Measurements from ENCODE around the gene CAST.

The CAST gene

DNA sequence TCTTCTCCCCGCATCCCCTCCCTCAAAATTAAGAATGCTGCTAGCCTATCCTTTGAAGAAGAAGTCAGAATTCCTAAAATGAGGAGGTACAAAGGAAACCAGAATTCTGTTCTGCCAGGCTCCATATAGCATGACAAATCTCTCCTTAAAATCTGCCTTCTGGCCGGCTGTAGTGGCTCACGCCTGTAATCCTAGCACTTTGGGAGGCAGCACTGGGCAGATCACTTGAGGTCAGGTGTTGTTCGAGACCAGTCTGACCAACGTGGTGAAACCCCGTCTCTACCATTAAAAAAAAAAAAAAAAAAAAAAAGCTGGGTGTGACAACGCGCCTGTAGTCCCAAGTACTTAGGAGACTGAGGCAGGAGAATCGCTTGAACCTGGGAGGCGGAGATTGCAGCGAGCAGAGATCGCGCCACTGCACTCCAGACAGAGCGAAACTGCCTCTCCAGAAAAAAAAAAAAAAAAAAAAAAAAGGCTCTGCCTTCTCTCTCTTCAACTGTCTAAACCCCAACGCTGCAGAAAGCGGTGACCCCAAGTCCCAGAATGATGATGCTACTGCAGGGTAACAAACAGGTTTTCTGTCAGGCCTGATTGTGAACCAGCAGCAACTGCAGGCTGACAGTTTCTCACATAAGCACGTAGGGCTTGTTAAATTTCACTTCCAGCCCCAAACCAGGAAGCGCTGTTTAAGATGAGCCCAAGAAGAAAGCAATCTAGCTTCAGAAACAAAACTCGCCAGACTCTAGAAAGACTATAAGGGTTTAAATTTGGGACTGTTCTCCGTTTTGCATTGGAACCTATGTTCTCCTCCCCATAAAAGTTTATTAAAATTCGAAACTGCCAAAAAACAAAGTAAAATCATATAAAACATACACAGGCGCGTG is 963 bp upstream of the CAST start:
- H4K20me1 ChIP-seq: peaks cover 9 to 34% (median 27%) of the 10 kb centered on the region in 11 experiments; a peak in 18 of 22 replicates

DNA sequence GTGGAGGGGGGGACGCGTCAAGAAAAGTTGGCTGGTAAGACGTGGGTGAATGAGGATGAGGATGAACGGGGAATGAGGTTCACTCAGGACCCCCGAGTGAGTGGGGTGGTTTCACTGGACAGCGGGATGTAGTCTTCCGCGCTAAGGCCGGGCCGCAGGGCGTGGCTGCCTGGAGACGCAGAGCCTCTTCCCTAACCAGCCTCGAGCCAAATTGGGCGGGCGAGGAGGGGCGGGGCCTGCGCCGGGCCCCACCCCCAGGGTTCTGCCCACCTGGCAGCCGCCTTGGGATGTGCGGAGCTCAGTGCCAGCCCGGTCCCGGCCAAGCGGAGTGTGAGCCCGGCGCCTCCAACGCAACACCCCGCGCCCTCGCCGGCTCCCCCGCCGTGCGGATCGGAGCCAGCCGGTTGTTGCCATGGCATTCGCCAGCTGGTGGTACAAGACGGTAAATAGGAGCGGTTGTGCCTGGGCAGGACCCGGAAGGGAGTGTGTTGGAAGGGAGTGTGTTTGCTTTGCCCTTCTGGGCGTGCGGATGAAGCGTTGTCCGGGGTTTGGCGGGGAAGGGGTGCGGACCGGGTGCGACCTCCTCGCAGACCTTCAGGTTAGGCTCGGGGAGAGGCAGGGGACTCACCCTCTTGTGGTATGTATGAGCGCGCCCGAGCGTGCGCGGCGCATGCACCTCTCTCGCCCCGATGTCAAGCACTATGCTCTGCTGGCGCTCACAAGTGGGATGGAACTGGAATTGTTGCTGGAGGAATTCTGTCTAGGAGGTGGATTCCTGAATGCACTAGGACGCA is 746 bp downstream of the CAST start:
- Histone ChIP-seq H3K36me3 (no peaks in the 10 kb centered on the region), H4K20me1 (peaks cover 18 to 51% (median 40%) of the 10 kb centered on the region in 11 experiments; a peak in 19 of 22 replicates), H3K9ac (peak overlapping the region; percentile 86 to 96 (median 88)), H3K4me3 (peak overlapping the region; percentile 76 to 96 (median 92)), H3K9me3 (replicated peaks in 1 of 11) (no peaks in the 10 kb centered on the region), H3K4me2 (peak overlapping the region; percentile 82 to 98 (median 92)), H3K27ac (peak overlapping the region; percentile 81 to 96 (median 88)), H3K4me1 (peaks cover 20 to 28% (median 23%) of the 10 kb centered on the region in 10 experiments), H3K27me3 (peaks cover 0 to 29% (median 0%) of the 10 kb centered on the region in 11 experiments; a peak in 4 of 22 replicates)
- TF ChIP-seq Cebpa-rat (IDR thresholded peaks at IDR 0.05): no peak

More for the DNA sequence above, 963 bp upstream of the CAST start:
- Histone ChIP-seq H3K4me2 (peak overlapping the region; percentile 82 to 98 (median 92)), H3K9me3 (replicated peaks in 1 of 11) (no peaks in the 10 kb centered on the region), H3K4me1 (peaks cover 21 to 45% (median 37%) of the 10 kb centered on the region in 10 experiments), H3K27ac (peak overlapping the region; percentile 81 to 96 (median 88); a peak in 21 of 22 replicates), H3K27me3 (peaks cover 0 to 29% (median 0%) of the 10 kb centered on the region in 11 experiments; a peak in 4 of 22 replicates), H3K36me3 (no peaks in the 10 kb centered on the region), H3K4me3 (peak overlapping the region; percentile 76 to 96 (median 92)), H3K9ac (peak overlapping the region; percentile 86 to 96 (median 88))
- no peak for TF ChIP-seq Cebpa-rat (IDR thresholded peaks at IDR 0.05)

DNA sequence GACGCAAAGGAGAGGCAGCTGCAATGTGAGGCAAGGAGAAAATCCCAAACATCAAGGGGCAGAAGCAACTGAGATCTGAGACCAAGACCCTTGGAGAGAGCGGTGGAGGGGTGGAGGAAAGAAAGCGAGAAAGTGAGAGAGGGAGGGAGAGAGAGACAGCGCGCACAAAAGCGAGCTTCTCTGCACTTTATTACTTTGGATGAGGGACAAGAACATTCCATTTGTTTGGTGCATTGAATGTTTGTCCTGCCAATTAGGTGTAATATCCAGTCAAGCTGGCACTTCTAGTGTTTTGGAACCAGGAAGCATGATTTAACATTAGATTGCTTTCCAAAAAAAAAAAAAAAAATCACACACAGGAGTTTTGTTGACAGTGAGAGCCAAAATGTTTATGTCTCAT is 1.4 kb downstream of the CAST start:
- H3K9me3 ChIP-seq (replicated peaks in 1 of 11): no peaks in the 10 kb centered on the region
- peak overlapping the region; percentile 82 to 98 (median 92) for H3K4me2 ChIP-seq
- peaks cover 0 to 30% (median 0%) of the 10 kb centered on the region in 11 experiments; a peak in 4 of 22 replicates for H3K27me3 ChIP-seq
- H4K20me1 ChIP-seq: peaks cover 18 to 58% (median 43%) of the 10 kb centered on the region in 11 experiments; a peak in 19 of 22 replicates
- TF ChIP-seq Cebpa-rat (IDR thresholded peaks at IDR 0.05): no peak
- peak overlapping the region; percentile 76 to 96 (median 92) for H3K4me3 ChIP-seq
- 0 out of 22 replicates have a peak, but pooled peaks cover 0 to under 1% (median 0%) of the 10 kb centered on the region in 11 experiments for H3K36me3 ChIP-seq
- H3K4me1 ChIP-seq: peaks cover 19 to 28% (median 23%) of the 10 kb centered on the region in 10 experiments
- peak overlapping the region in 9 of 11 experiments; percentile 86 to 96 (median 87); a peak in 15 of 22 replicates for H3K9ac ChIP-seq
- H3K27ac ChIP-seq: peak overlapping the region in 2 of 11 experiments; percentile 88 to 96; a peak in 2 of 22 replicates

DNA sequence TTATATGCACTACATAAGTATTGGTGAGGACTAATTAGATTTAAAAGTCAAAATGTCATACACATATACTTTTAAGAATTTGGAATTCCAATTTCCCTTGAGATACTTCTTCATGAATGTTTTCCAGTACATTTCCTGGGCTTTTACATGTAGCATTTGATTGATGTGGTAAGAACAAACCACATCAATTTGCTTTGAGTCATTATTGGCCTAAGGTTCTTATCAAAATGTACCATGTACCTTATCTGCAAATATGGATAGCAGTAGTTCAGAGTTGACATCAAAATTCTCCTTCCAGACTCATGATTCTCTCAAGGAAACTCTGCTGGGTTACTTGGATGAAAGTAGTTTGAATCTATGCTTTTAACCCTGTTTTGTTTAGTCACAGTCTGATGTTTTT is 2.5 kb downstream of the CAST start:
- Histone ChIP-seq H3K27me3 (peaks cover 0 to 31% (median 0%) of the 10 kb centered on the region in 11 experiments; a peak in 4 of 22 replicates), H3K9ac (no peak overlapping the region), H3K9me3 (replicated peaks in 1 of 11) (no peaks in the 10 kb centered on the region), H4K20me1 (peaks cover 24 to 69% (median 52%) of the 10 kb centered on the region in 11 experiments; a peak in 20 of 22 replicates), H3K4me1 (peaks cover 19 to 28% (median 22%) of the 10 kb centered on the region in 10 experiments), H3K4me2 (no peak overlapping the region), H3K27ac (no peak overlapping the region), H3K36me3 (peaks cover 0 to 11% (median 0%) of the 10 kb centered on the region in 11 experiments; a peak in 1 of 22 replicates), H3K4me3 (no peak overlapping the region)
- TF ChIP-seq Cebpa-rat (IDR thresholded peaks at IDR 0.05): no peak

DNA sequence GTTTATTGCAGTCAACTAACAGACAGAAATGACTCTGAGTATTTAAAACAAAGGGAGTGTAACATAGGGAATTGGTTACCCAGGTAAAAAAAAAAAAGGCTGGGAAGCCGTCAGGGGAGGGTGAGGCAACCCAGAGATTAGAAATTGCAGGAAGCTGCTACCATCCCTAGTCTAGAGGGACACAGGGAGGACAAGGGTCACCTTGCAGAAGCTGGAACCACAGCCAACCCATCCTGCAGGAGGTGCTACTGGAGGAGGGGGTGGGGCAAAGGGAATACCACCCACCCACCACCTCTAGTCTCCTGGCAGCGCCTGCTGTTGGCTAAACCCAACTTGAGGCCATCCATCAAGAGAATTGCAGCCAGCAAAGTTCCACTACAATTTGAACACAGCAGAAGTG is 6.5 kb downstream of the CAST start:
- H3K27me3 ChIP-seq: peaks cover 0 to 38% (median 0%) of the 10 kb centered on the region in 11 experiments; a peak in 3 of 22 replicates
- H3K4me3 ChIP-seq: no peak overlapping the region
- no peaks in the 10 kb centered on the region for H3K9me3 ChIP-seq (replicated peaks in 1 of 11)
- H3K27ac ChIP-seq: no peak overlapping the region
- no peak overlapping the region for H3K4me2 ChIP-seq
- H3K4me1 ChIP-seq: peaks cover under 1 to 7% (median 2%) of the 10 kb centered on the region in 10 experiments; a peak in 16 of 20 replicates
- no peak for TF ChIP-seq Cebpa-rat (IDR thresholded peaks at IDR 0.05)
- H3K36me3 ChIP-seq: peaks cover 0 to 35% (median 0%) of the 10 kb centered on the region in 11 experiments; a peak in 2 of 22 replicates
- H4K20me1 ChIP-seq: peaks cover 21 to 100% (median 50%) of the 10 kb centered on the region in 11 experiments; a peak in 21 of 22 replicates
- H3K9ac ChIP-seq: no peak overlapping the region

DNA sequence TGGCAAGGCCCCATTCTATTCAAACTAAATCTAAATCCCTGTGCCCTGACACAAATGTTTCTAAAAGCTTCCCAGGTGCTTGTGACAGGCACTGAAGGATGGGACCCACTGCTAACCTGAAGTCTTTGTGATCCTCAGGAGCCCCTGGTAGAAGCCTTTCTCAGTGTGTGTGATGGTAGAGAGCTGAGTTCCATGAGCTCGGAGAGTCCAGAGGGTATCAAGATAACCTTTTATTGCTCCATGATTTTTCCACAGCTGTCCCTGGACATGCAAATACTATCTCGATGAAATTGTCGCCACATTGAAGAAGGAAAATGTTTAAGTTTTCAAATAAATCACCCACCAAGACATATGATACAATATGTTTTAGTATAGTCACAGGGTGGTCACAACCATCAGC is 7.7 kb downstream of the CAST start:
- Histone ChIP-seq H3K4me3 (no peak overlapping the region), H3K9me3 (replicated peaks in 1 of 11) (no peaks in the 10 kb centered on the region), H3K27ac (no peak overlapping the region), H3K4me2 (no peak overlapping the region), H4K20me1 (peaks cover 20 to 100% (median 43%) of the 10 kb centered on the region in 11 experiments; a peak in 20 of 22 replicates), H3K9ac (no peak overlapping the region), H3K27me3 (peaks cover 0 to 38% (median 0%) of the 10 kb centered on the region in 11 experiments; a peak in 3 of 22 replicates), H3K4me1 (no peaks in the 10 kb centered on the region), H3K36me3 (peaks cover 0 to 35% (median 0%) of the 10 kb centered on the region in 11 experiments; a peak in 4 of 22 replicates)
- no peak for TF ChIP-seq Cebpa-rat (IDR thresholded peaks at IDR 0.05)

DNA sequence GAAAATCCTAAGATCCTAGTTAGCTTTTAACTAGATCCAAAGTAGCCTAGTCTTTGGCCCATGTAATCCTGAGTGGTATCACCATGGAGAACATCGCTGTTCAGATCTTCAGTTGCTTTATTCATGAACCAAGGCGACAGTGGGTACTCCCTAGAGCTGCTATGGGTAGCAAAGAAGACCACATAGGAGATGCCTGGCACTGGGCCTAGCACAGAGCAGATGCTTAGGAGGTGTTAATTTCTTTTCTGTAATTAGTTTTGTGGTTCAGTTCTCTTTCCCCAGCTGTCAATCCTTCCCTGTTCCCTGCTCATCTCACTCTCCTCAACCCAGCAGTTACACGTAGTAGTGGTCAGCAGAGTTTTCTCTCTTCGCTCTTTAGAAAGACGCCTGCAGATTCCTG is 9.3 kb downstream of the CAST start:
- Histone ChIP-seq H4K20me1 (peaks cover 17 to 100% (median 33%) of the 10 kb centered on the region in 11 experiments; a peak in 20 of 22 replicates), H3K4me3 (no peak overlapping the region), H3K9ac (no peak overlapping the region), H3K36me3 (peaks cover 0 to 50% (median 7%) of the 10 kb centered on the region in 11 experiments; a peak in 7 of 22 replicates), H3K27me3 (peaks cover 0 to 39% (median 0%) of the 10 kb centered on the region in 11 experiments; a peak in 4 of 22 replicates), H3K9me3 (replicated peaks in 1 of 11) (no peaks in the 10 kb centered on the region), H3K4me2 (no peak overlapping the region), H3K4me1 (no peaks in the 10 kb centered on the region), H3K27ac (no peak overlapping the region)
- TF ChIP-seq Cebpa-rat (IDR thresholded peaks at IDR 0.05): no peak

DNA sequence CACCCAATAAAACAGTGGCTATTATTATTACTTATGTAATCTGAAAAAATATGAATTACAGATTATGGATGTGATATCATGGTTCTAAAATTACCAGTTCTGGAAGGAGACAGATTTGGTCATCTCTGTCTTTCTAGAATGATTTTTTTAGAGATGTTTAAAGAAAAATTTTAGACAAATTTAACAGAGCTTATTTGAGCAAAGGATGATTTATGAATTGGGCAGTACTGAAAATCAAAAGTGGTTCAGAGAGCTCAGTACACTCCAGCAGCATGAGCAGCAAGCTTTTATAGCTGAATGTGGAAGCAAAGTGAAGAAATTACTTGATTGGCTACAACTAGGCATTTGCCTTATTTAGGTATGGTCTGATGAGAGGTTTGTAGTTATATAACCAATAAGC is 11.0 kb downstream of the CAST start:
- H3K9me3 ChIP-seq (replicated peaks in 1 of 11): no peaks in the 10 kb centered on the region
- H3K27me3 ChIP-seq: peaks cover 0 to 51% (median 0%) of the 10 kb centered on the region in 11 experiments; a peak in 5 of 22 replicates
- H3K27ac ChIP-seq: no peak overlapping the region
- H3K36me3 ChIP-seq: peaks cover 8 to 67% (median 14%) of the 10 kb centered on the region in 11 experiments; a peak in 16 of 22 replicates
- H4K20me1 ChIP-seq: peaks cover 9 to 100% (median 23%) of the 10 kb centered on the region in 11 experiments; a peak in 18 of 22 replicates
- no peak for TF ChIP-seq Cebpa-rat (IDR thresholded peaks at IDR 0.05)
- H3K9ac ChIP-seq: no peak overlapping the region
- no peaks in the 10 kb centered on the region for H3K4me1 ChIP-seq
- no peak overlapping the region for H3K4me2 ChIP-seq
- no peak overlapping the region for H3K4me3 ChIP-seq

All from BLaER1 treated with 17β-estradiol and CSF1 and Interleukin-3, amounts not matched to agents 10 nM and 100 nM (cell line).